ENCODE results near the gene CATSPER3.

- no peak for TF ChIP-seq CTCF (IDR thresholded peaks at IDR 0.05)
- no peak for TF ChIP-seq POLR2A (IDR thresholded peaks at IDR 0.05)
Observed at GRCh38 chr5:134976841-134977240, 9.1 kb downstream of the CATSPER3 start.
